HCT116 (cell line): ENCODE measurements around the gene ARHGAP45. TPM values are rescaled to one million over a fixed set of nuclear protein-coding genes. Genes with fewer than 3 reads are reported as not detected.

ENCODE experiments used
- ATAC-seq: fragments of 200-7000 bp; cut with Tn5 transposase; 2 replicates; pipeline ENCODE4 v1.9.1; 2020; ENCODE audit warnings: mild to moderate bottlenecking, moderate library complexity
- BruUV-seq: library from RNA; stranded (reverse); fragments of 400-500 nt; replicated peaks from 2 replicates; lab custom pipeline; 2021; lab: Mats Ljungman, UMichigan
- CTCF ChIA-PET: fragments of 300-600 bp; sonication (Branson Sonifier 250); formaldehyde crosslinking; loops from one replicate; lab custom pipeline; 2021; ENCODE audit warnings: antibody characterized with exemption; lab: Charles Lee
- POLR2A ChIA-PET: fragments of 300-600, 350-600 bp; sonication (Branson Sonifier 250); formaldehyde crosslinking; loops from one replicate; lab custom pipeline; 2021; ENCODE audit warnings: antibody characterized with exemption; lab: Charles Lee
- RAD21 ChIA-PET, 2 experiments: fragments of 300-600 bp; sonication (Branson Sonifier 250); formaldehyde crosslinking; loops; one replicate each; lab custom pipeline; 2023; ENCODE audit warnings: low total read pairs in 2 of 2; ENCODE audit not compliant: uncharacterized antibody in 2 of 2, unreplicated experiment in 2 of 2, low non-redundant PET in 1 of 2; lab: Charles Lee
- DNase-seq: peaks from one replicate; pipeline ENCODE4 v3.0.0-alpha.2; 2010; ENCODE audit warnings: low read depth, low spot score
- H2AFZ ChIP-seq: fragments of 200-600 bp; shearing (Covaris generic), sonication (generic); 2 replicates; pipeline ENCODE4 v1.6.1; 2017; ENCODE audit warnings: low read depth, mixed run types, mixed read lengths, antibody characterized with exemption, low read length; ENCODE audit not compliant: poor library complexity, severe bottlenecking
- H3K27ac ChIP-seq: 2 replicates; pipeline ENCODE4 v1.5.1; 2012; ENCODE audit warnings: low read depth, low read length
- H3K27me3 ChIP-seq: fragments of 200-600 bp; sonication (generic); 2 replicates; pipeline ENCODE4 v1.6.1; 2016; ENCODE audit warnings: mixed run types, low read length, mixed read lengths; ENCODE audit not compliant: insufficient read depth
- H3K36me3 ChIP-seq, 2 experiments: fragments of 200-500 bp in 1 of 2; fragments of 200-600 bp in 1 of 2; sonication (Bioruptor generic) in 1 of 2; sonication (generic) in 1 of 2; 2 replicates each; pipeline versions ENCODE4 v1.5.1 to v1.6.1; 2014 to 2016; ENCODE audit warnings: low read length in 2 of 2, inconsistent platforms in 1 of 2, mixed read lengths in 1 of 2, mixed run types in 1 of 2; ENCODE audit not compliant: insufficient read depth in 2 of 2, control insufficient read depth in 1 of 2
- H3K4me1 ChIP-seq, 2 experiments: fragments of 200-600 bp in 1 of 2; sonication (generic) in 1 of 2; 2 replicates each; pipeline versions ENCODE4 v1.5.1 to v1.6.1; 2012 to 2017; ENCODE audit warnings: low read length in 2 of 2, inconsistent platforms in 1 of 2, mild to moderate bottlenecking in 1 of 2, mixed read lengths in 1 of 2, mixed run types in 1 of 2, moderate library complexity in 1 of 2; ENCODE audit not compliant: insufficient read depth in 2 of 2, control insufficient read depth in 1 of 2
- H3K4me2 ChIP-seq: fragments of 200-600 bp; sonication (generic); 2 replicates; pipeline ENCODE4 v1.6.1; 2017; ENCODE audit warnings: mixed run types, low read length, mixed read lengths
- H3K4me3 ChIP-seq, 2 experiments: fragments of 200-600 bp in 1 of 2; sonication (generic) in 1 of 2; replicated peaks in 1 of 2; 2 replicates each; pipeline ENCODE4 v1.5.1; 2011 to 2016; ENCODE audit warnings: low read length in 2 of 2, control low read depth in 1 of 2, low read depth in 1 of 2, mild to moderate bottlenecking in 1 of 2, mixed read lengths in 1 of 2, mixed run types in 1 of 2
- H3K79me2 ChIP-seq: fragments of 200-600 bp; sonication (generic); 2 replicates; pipeline ENCODE4 v1.6.1; 2017; ENCODE audit warnings: mild to moderate bottlenecking, mixed run types, low read length, moderate library complexity, mixed read lengths; ENCODE audit not compliant: insufficient read depth
- H3K9ac ChIP-seq: fragments of 200-600 bp; sonication (generic); 2 replicates; pipeline ENCODE4 v1.6.1; 2016; ENCODE audit warnings: low read length, mixed read lengths
- H3K9me2 ChIP-seq: fragments of 200-600 bp; sonication (generic), shearing (Covaris generic); 2 replicates; pipeline ENCODE4 v1.6.1; 2017; ENCODE audit warnings: mixed run types, mild to moderate bottlenecking, moderate library complexity; ENCODE audit not compliant: insufficient read depth
- H3K9me3 ChIP-seq, 2 experiments: fragments of 200-500 bp in 1 of 2; fragments of 200-600 bp in 1 of 2; sonication (Bioruptor generic) in 1 of 2; sonication (generic) in 1 of 2; 2 replicates each; pipeline ENCODE4 v1.6.1; 2014 to 2017; ENCODE audit warnings: low read length in 2 of 2, mixed read lengths in 2 of 2, inconsistent platforms in 1 of 2, low read depth in 1 of 2, mild to moderate bottlenecking in 1 of 2, mixed run types in 1 of 2, moderate library complexity in 1 of 2; ENCODE audit not compliant: control insufficient read depth in 1 of 2, insufficient read depth in 1 of 2
- H4K20me1 ChIP-seq: fragments of 200-600 bp; sonication (generic), shearing (Covaris generic); 2 replicates; pipeline ENCODE4 v1.6.1; 2017; ENCODE audit warnings: mixed run types, mild to moderate bottlenecking, moderate library complexity; ENCODE audit not compliant: insufficient read depth
- CTCF ChIP-seq, 3 experiments: fragments of 200-600 bp in 1 of 3; sonication (generic) in 1 of 3; IDR thresholded peaks in 2 of 3; conservative IDR thresholded peaks in 1 of 3; 2 replicates each; pipeline ENCODE4 v1.5.1; 2012 to 2017; ENCODE audit warnings: low read depth in 2 of 3, low read length in 2 of 3, antibody characterized with exemption in 1 of 3, borderline replicate concordance in 1 of 3, control low read depth in 1 of 3, mild to moderate bottlenecking in 1 of 3, mixed read lengths in 1 of 3, mixed run types in 1 of 3, moderate library complexity in 1 of 3; ENCODE audit not compliant: insufficient read depth in 1 of 3
- SRF ChIP-seq: IDR thresholded peaks from 2 replicates; pipeline ENCODE4 v1.6.1; 2012; ENCODE audit warnings: low read depth
- ZFX ChIP-seq: fragments of 450-650 bp; IDR thresholded peaks from 2 replicates; pipeline ENCODE4 v1.6.1; 2017
- ZNF274 ChIP-seq: fragments of 200-500 bp; sonication (Bioruptor generic); IDR thresholded peaks from 2 replicates; pipeline ENCODE4 v1.6.1; 2014; ENCODE audit warnings: mild to moderate bottlenecking, low read depth, low read length, inconsistent platforms
- intact Hi-C: fragments of 100-400 bp; cut with micrococcal nuclease; formaldehyde crosslinking; loops from 2 replicates; pipeline ENCODE4 v1.10.0; 2022
- total RNA-seq: library from RNA; stranded (reverse); gene quantifications from one replicate; pipeline ENCODE4 v1.2.1, GENCODE V29; 2021; ENCODE audit not compliant: unreplicated experiment

ARHGAP45 gene
- total RNA-seq, 1 experiment from 2014 or later = 30.4 TPM

GRCh38 chr19:1027650-1028061 is 39.3 kb upstream of the ARHGAP45 start:
- BruUV-seq = no TSS peak
- Histone ChIP-seq H3K4me1 (peaks cover 24 to 34% of the 10 kb centered on the region in 2 experiments), H3K9me2 (no peaks in the 10 kb centered on the region), H3K36me3 (peaks cover 16 to 20% of the 10 kb centered on the region in 2 experiments; a peak in 3 of 4 replicates), H3K4me3 (peak overlapping the region; percentile 95 to 99), H3K79me2 (peaks cover 50% of the 10 kb centered on the region), H3K9ac (peak overlapping the region; percentile 98), H3K27ac (peak overlapping the region; percentile 99), H3K9me3 (no peaks in the 10 kb centered on the region), H4K20me1 (no peaks in the 10 kb centered on the region), H3K4me2 (peak overlapping the region; percentile 96), H3K27me3 (no peaks in the 10 kb centered on the region), H2AFZ (no peak overlapping the region)
- ChIA-PET CTCF (interaction anchor here (0.6 to 2.9 kb wide), 3 partner anchors 12 to 167 kb away, joined by 3 to 9 read pairs (median 7); partner anchors contain the start of gene ABCA7), RAD21 (interaction anchor here (0.6 to 0.7 kb wide), 2 partner anchors 12 to 253 kb away, joined by 3 to 4 read pairs; partner anchors contain the start of gene ABCA7 (in 1 of the 2)), POLR2A (interaction anchor here (0.8 to 7.3 kb wide), 3 partner anchors 13 to 86 kb away, joined by 5 to 85 read pairs (median 7); partner anchors contain the start of gene ABCA7)
- DNase-seq (no peak), ATAC-seq (peak; percentile 7)
- intact Hi-C loops = loop anchor here (2.0 to 10.0 kb wide), 3 partner anchors 13 to 217 kb away; partner anchors contain the start of genes ABCA7, ATP5F1D, GPX4 and MIDN
- TF ChIP-seq SRF (no peak), ZFX (no peak), ZNF274 (no peak), CTCF (IDR thresholded peaks at IDR 0.05 in 2 of 3, conservative IDR thresholded peaks at IDR 0.05 in 1 of 3; ENCODE audit: borderline replicate concordance in 1 of 3, insufficient read depth in 1 of 3, low read depth in 2 of 3, low read length in 2 of 3) (no peak)
